ENCODE data around the gene PLCB3. TPM values are rescaled to one million over a fixed set of nuclear protein-coding genes. Genes with fewer than 3 reads are reported as not detected.

PLCB3 gene
- total RNA-seq, 1 donor from 2014 or later: 48.7 TPM

DNA sequence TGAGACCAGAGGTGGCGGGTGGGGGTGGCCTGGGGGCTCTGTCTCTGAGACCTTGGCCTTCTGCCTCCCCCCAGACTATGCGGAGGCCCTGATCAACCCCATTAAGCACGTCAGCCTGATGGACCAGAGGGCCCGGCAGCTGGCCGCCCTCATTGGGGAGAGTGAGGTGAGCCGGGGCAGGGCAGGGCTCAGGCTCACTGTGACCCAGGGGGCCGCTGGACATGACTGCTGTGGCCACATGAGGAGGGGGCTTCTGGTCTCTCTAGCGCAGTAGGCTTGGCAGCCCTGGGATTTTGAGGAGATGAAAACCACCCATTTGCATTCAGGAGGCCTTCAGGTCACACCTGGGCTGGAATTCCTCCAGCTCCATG is 12.6 kb downstream of the PLCB3 start:
- Histone ChIP-seq H3K36me3 (ENCODE audit: insufficient read depth, low read length) (peaks cover 18% of the 10 kb centered on the region), H3K9ac (ENCODE audit: low read length) (no peak overlapping the region), H3K27ac (ENCODE audit: low read depth, low read length) (no peak overlapping the region), H3K27me3 (ENCODE audit: insufficient read depth, low read length) (no peaks in the 10 kb centered on the region), H2AFZ (ENCODE audit: low read depth, low read length) (no peak overlapping the region), H4K20me1 (ENCODE audit: insufficient read depth, low read length) (peaks cover 34% of the 10 kb centered on the region), H3K9me3 (ENCODE audit: insufficient read depth, low read depth, low read length) (no peaks in the 10 kb centered on the region), H3K79me2 (ENCODE audit: insufficient read depth, low read length) (no peaks in the 10 kb centered on the region), H3K4me2 (ENCODE audit: low read length) (no peak overlapping the region), H3K4me1 (ENCODE audit: insufficient read depth, low read length) (peaks cover 28% of the 10 kb centered on the region), H3K4me3 (ENCODE audit: insufficient read depth, low read depth, low read length) (no peak overlapping the region)
- Mint-ChIP-seq H3K36me3 (ENCODE audit: low read depth, unreplicated experiment) (peaks cover 24% of the 10 kb centered on the region), H3K9me3 (ENCODE audit: unreplicated experiment) (peaks cover 2% of the 10 kb centered on the region), H3K27ac (ENCODE audit: unreplicated experiment) (no peak overlapping the region), H3K27me3 (ENCODE audit: low read depth, unreplicated experiment) (no peaks in the 10 kb centered on the region), H3K4me1 (ENCODE audit: low read depth, unreplicated experiment) (peaks cover 17% of the 10 kb centered on the region), H3K4me3 (ENCODE audit: unreplicated experiment) (peak overlapping the region; percentile 54)
- FAIRE-seq: no peak
- TF ChIP-seq EZH2 (IDR thresholded peaks at IDR 0.05; ENCODE audit: insufficient read depth, low read length): no peak
- TF ChIP-seq, protein P1, sequence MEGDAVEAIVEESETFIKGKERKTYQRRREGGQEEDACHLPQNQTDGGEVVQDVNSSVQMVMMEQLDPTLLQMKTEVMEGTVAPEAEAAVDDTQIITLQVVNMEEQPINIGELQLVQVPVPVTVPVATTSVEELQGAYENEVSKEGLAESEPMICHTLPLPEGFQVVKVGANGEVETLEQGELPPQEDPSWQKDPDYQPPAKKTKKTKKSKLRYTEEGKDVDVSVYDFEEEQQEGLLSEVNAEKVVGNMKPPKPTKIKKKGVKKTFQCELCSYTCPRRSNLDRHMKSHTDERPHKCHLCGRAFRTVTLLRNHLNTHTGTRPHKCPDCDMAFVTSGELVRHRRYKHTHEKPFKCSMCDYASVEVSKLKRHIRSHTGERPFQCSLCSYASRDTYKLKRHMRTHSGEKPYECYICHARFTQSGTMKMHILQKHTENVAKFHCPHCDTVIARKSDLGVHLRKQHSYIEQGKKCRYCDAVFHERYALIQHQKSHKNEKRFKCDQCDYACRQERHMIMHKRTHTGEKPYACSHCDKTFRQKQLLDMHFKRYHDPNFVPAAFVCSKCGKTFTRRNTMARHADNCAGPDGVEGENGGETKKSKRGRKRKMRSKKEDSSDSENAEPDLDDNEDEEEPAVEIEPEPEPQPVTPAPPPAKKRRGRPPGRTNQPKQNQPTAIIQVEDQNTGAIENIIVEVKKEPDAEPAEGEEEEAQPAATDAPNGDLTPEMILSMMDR (IDR thresholded peaks at IDR 0.05; ENCODE audit: insufficient read depth, low read depth, low read length): no peak
- no peak for DNase-seq (ENCODE audit: low read depth)

DNA sequence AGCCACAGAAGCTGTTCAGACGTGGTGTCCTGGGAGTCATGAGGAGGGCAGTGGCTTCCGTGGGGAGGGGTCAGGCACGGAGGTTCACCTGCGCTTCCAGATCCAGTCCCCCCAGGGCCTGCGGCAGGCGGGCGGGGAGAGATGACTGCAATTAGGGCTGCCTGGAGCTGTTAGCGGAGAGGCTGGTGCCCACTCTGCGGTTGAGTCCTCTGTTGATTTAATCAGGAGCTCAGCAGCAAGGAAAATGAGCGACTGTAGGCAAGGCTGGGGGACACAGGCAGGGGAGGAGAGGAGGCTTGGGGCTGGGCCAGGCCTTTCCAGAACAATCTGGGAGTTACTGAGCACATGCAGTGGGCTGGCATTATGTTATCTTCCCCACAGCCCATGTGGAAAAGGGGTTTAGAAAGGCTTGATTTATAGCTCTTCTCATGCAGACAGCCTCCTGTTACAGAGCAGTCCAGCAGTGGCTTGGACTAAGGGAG is 13.1 kb downstream of the PLCB3 start:
- no peaks in the 10 kb centered on the region for H3K79me2 ChIP-seq (ENCODE audit: insufficient read depth, low read length)
- no peak overlapping the region for H3K4me2 ChIP-seq (ENCODE audit: low read length)
- TF ChIP-seq, protein P1 (IDR thresholded peaks at IDR 0.05; ENCODE audit: insufficient read depth, low read depth, low read length): no peak
- TF ChIP-seq EZH2 (IDR thresholded peaks at IDR 0.05; ENCODE audit: insufficient read depth, low read length): no peak
- H3K9me3 ChIP-seq (ENCODE audit: insufficient read depth, low read depth, low read length): no peaks in the 10 kb centered on the region
- H3K36me3 ChIP-seq (ENCODE audit: insufficient read depth, low read length): peaks cover 14% of the 10 kb centered on the region
- no peak overlapping the region for H3K9ac ChIP-seq (ENCODE audit: low read length)
- H3K4me1 ChIP-seq (ENCODE audit: insufficient read depth, low read length): peaks cover 31% of the 10 kb centered on the region
- no peak overlapping the region for H3K4me3 ChIP-seq (ENCODE audit: insufficient read depth, low read depth, low read length)
- DNase-seq (ENCODE audit: low read depth): no peak
- no peak for FAIRE-seq
- H3K27me3 Mint-ChIP-seq (ENCODE audit: low read depth, unreplicated experiment): no peaks in the 10 kb centered on the region
- peaks cover 19% of the 10 kb centered on the region for H3K4me1 Mint-ChIP-seq (ENCODE audit: low read depth, unreplicated experiment)
- H3K9me3 Mint-ChIP-seq (ENCODE audit: unreplicated experiment): peaks cover 2% of the 10 kb centered on the region
- no peak overlapping the region for H3K27ac Mint-ChIP-seq (ENCODE audit: unreplicated experiment)
- no peaks in the 10 kb centered on the region for H3K27me3 ChIP-seq (ENCODE audit: insufficient read depth, low read length)
- H2AFZ ChIP-seq (ENCODE audit: low read depth, low read length): no peak overlapping the region
- H3K36me3 Mint-ChIP-seq (ENCODE audit: low read depth, unreplicated experiment): peaks cover 22% of the 10 kb centered on the region
- H4K20me1 ChIP-seq (ENCODE audit: insufficient read depth, low read length): peaks cover 31% of the 10 kb centered on the region
- peak overlapping the region; percentile 54 for H3K4me3 Mint-ChIP-seq (ENCODE audit: unreplicated experiment)
- H3K27ac ChIP-seq (ENCODE audit: low read depth, low read length): no peak overlapping the region

All from astrocyte (in vitro differentiated cells and primary cell).